ENCODE results near the gene BCL11B.

- TF ChIP-seq TAF1 (conservative IDR thresholded peaks at IDR 0.05) (no peak), YY1 (IDR thresholded peaks at IDR 0.05) (no peak), CTCF (IDR thresholded peaks at IDR 0.05; ENCODE audit: low read depth, low read length, missing input control) (no peak), NR2F2 (IDR thresholded peaks at IDR 0.05) (no peak), REST (IDR thresholded peaks at IDR 0.05) (no peak), JUND (IDR thresholded peaks at IDR 0.05) (no peak), RAD21 (IDR thresholded peaks at IDR 0.05) (no peak), EGR1 (IDR thresholded peaks at IDR 0.05; ENCODE audit: low read depth in 2 of 2) (no peak), HNF4A (conservative IDR thresholded peaks at IDR 0.05) (no peak), SP1 (IDR thresholded peaks at IDR 0.05) (no peak), GABPA (IDR thresholded peaks at IDR 0.05 in 1 of 2, conservative IDR thresholded peaks at IDR 0.05 in 1 of 2) (no peak), FOXA1 (IDR thresholded peaks at IDR 0.05) (no peak)
These were observed 616 bp downstream of the BCL11B start for GRCh38 chr14:99271221-99271941.

Measured in liver (tissue), 3 donors.